B cell (primary cell): ENCODE results near the gene RSBN1. TPM values are rescaled to one million over a fixed set of nuclear protein-coding genes. Genes with fewer than 3 reads are reported as not detected.

Experiments
- ATAC-seq: fragments of 200-7000 bp; cut with Tn5 transposase; one replicate; pipeline ENCODE4 v1.10.0; 2021; ENCODE audit warnings: low read depth, mild to moderate bottlenecking, moderate number of reproducible peaks, moderate library complexity
- CTCF ChIA-PET: fragments of 350-600 bp; sonication (Branson Sonifier 250); formaldehyde crosslinking; loops from one replicate; lab custom pipeline; 2021; ENCODE audit warnings: antibody characterized with exemption, inconsistent platforms; lab: Charles Lee
- POLR2A ChIA-PET: fragments of 350-600 bp; sonication (Branson Sonifier 250); formaldehyde crosslinking; loops from one replicate; lab custom pipeline; 2021; ENCODE audit warnings: antibody characterized with exemption; lab: Charles Lee
- DNase-seq: peaks from one replicate; pipeline ENCODE4 v3.0.0; 2013
- H2AFZ ChIP-seq: 2 replicates; pipeline ENCODE4 v1.6.1; 2012; ENCODE audit warnings: mild to moderate bottlenecking, low read depth, low read length; ENCODE audit not compliant: insufficient read depth, poor library complexity, severe bottlenecking
- H3K27ac ChIP-seq, 2 donors: 1 replicate in 1 of 2; 2 replicates in 1 of 2; pipeline ENCODE4 v1.5.1; 2012 to 2013; ENCODE audit warnings: low read length in 2 of 2, mild to moderate bottlenecking in 2 of 2, moderate library complexity in 1 of 2
- H3K27me3 ChIP-seq, 4 experiments: fragments of 200-600 bp in 1 of 4; sonication (generic) in 1 of 4; replicated peaks in 1 of 4; 1 replicate in 2 of 4; 2 replicates in 2 of 4; pipeline versions ENCODE4 v1.6.1 to v1.7.0; 2013 to 2016; ENCODE audit warnings: low read length in 3 of 4, mild to moderate bottlenecking in 2 of 4, mixed read lengths in 1 of 4, moderate library complexity in 1 of 4; ENCODE audit not compliant: insufficient read depth in 4 of 4, control insufficient read depth in 3 of 4; ENCODE audit errors: control extremely low read depth in 1 of 4
- H3K36me3 ChIP-seq, 2 experiments: replicated peaks in 1 of 2; 1 replicate in 1 of 2; 2 replicates in 1 of 2; pipeline versions ENCODE4 v1.6.1 to v1.7.1; 2013; ENCODE audit warnings: low read length in 1 of 2; ENCODE audit not compliant: insufficient read depth in 2 of 2, control insufficient read depth in 1 of 2; ENCODE audit errors: control extremely low read depth in 1 of 2, extremely low read depth in 1 of 2
- H3K4me1 ChIP-seq, 2 donors: fragments of 200-600 bp in 1 of 2; sonication (generic) in 1 of 2; 1 replicate in 1 of 2; 2 replicates in 1 of 2; pipeline versions ENCODE4 v1.5.1 to v1.6.1; 2013 to 2017; ENCODE audit warnings: low read length in 2 of 2; ENCODE audit not compliant: control insufficient read depth in 2 of 2, insufficient read depth in 2 of 2
- H3K4me2 ChIP-seq: replicated peaks from 2 replicates; pipeline ENCODE3; 2012; ENCODE audit warnings: mild to moderate bottlenecking, low read depth, low read length; ENCODE audit not compliant: poor library complexity, severe bottlenecking
- H3K4me3 ChIP-seq, 5 experiments: fragments of 200-600 bp in 1 of 5; sonication (generic) in 1 of 5; 1 replicate in 3 of 5; 2 replicates in 2 of 5; pipeline versions ENCODE4 v1.5.1 to v1.7.0; 2011 to 2016; ENCODE audit warnings: low read length in 4 of 5, mild to moderate bottlenecking in 4 of 5, low read depth in 2 of 5, control low read depth in 1 of 5, moderate library complexity in 1 of 5; ENCODE audit not compliant: insufficient read depth in 1 of 5; ENCODE audit errors: control extremely low read depth in 1 of 5, extremely low read depth in 1 of 5
- H3K79me2 ChIP-seq: fragments of 200-600 bp; sonication (generic); one replicate; pipeline ENCODE4 v1.6.0; 2016; ENCODE audit warnings: low read length; ENCODE audit not compliant: control insufficient read depth, insufficient read depth
- H3K9ac ChIP-seq: fragments of 200-600 bp; sonication (generic); 2 replicates; pipeline ENCODE4 v1.6.1; 2017; ENCODE audit warnings: mild to moderate bottlenecking, low read length, moderate library complexity
- H3K9me3 ChIP-seq, 3 donors: one replicate each; pipeline versions ENCODE4 v1.6.1 to v1.7.1; 2013; ENCODE audit warnings: low read length in 2 of 3; ENCODE audit not compliant: control insufficient read depth in 2 of 3, insufficient read depth in 1 of 3; ENCODE audit errors: control extremely low read depth in 1 of 3
- H4K20me1 ChIP-seq: 2 replicates; pipeline ENCODE4 v1.6.0; 2012; ENCODE audit warnings: mild to moderate bottlenecking, low read length; ENCODE audit not compliant: insufficient read depth, control insufficient read depth, poor library complexity, severe bottlenecking
- H3K27ac Mint-ChIP-seq: one replicate; pipeline ENCODE4 v1.8.0; 2021; ENCODE audit warnings: mixed read lengths
- H3K27me3 Mint-ChIP-seq: one replicate; pipeline ENCODE4 v1.8.0; 2021; ENCODE audit warnings: mixed read lengths
- H3K4me1 Mint-ChIP-seq: one replicate; pipeline ENCODE4 v1.8.0; 2021; ENCODE audit warnings: mixed read lengths
- H3K4me3 Mint-ChIP-seq: one replicate; pipeline ENCODE4 v1.8.0; 2021; ENCODE audit warnings: mixed read lengths
- H3K9me3 Mint-ChIP-seq: one replicate; pipeline ENCODE4 v1.8.0; 2022; ENCODE audit warnings: mixed read lengths; ENCODE audit not compliant: insufficient read depth
- CTCF ChIP-seq: fragments of 200-600 bp; IDR thresholded peaks from one replicate; pipeline ENCODE4 v1.8.0; 2022; ENCODE audit warnings: antibody characterized with exemption, mild to moderate bottlenecking
- EZH2 ChIP-seq: IDR thresholded peaks from 2 replicates; pipeline ENCODE4 v1.6.1; 2012; ENCODE audit warnings: borderline replicate concordance, low read depth, mild to moderate bottlenecking, moderate library complexity, low read length; ENCODE audit not compliant: insufficient read depth, poor library complexity, severe bottlenecking
- WGBS: methylation state at CpG from one replicate; pipeline ENCODE4 v1.1.5; 2013; ENCODE audit warnings: missing lambda C conversion rate; ENCODE audit not compliant: insufficient coverage; 5-methylcytosine and 5-hydroxymethylcytosine counted together
- intact Hi-C: fragments of 100-400 bp; cut with micrococcal nuclease; formaldehyde crosslinking; loops from one replicate; pipeline ENCODE4 v1.10.0; 2022
- polyA plus RNA-seq: library from polyadenylated mRNA; depleted of rRNA; stranded (reverse); fragments of >200 nt; gene quantifications from 2 replicates; pipeline ENCODE4 v1.2.3, GENCODE V29; 2012
- total RNA-seq, 2 donors: library from RNA; stranded (reverse); fragments of 120-200 nt in 1 of 2; gene quantifications; 1 replicate in 1 of 2; 2 replicates in 1 of 2; pipeline versions ENCODE4 v1.2.3 to v1.2.4, GENCODE V29; 2013 to 2022

Gene RSBN1
- total and polyA plus RNA-seq, 2 donors (not counting 1 experiment from before 2014, with no cell fraction given) = 20.6 to 40.2 TPM

GRCh38 chr1:113830039-113830438 is 17.8 kb upstream of the RSBN1 start:
- no peak overlapping the region for H3K4me2 ChIP-seq
- no peaks in the 10 kb centered on the region for H3K9me3 ChIP-seq
- H3K4me3 Mint-ChIP-seq = no peak overlapping the region
- ATAC-seq (no peak), DNase-seq (no peak)
- no peaks in the 10 kb centered on the region for H3K9me3 Mint-ChIP-seq
- ChIA-PET CTCF (interaction anchor here (1.0 kb wide), 1 partner anchor 101 kb away, joined by 3 read pairs; no protein-coding TSS in a partner anchor), POLR2A (no interaction called here)
- intact Hi-C loops = no loop called here
- H3K36me3 ChIP-seq = peaks cover 6 to 20% of the 10 kb centered on the region in 2 experiments
- H3K79me2 ChIP-seq = no peaks in the 10 kb centered on the region
- no CpG with 5 or more reads among the region's 3 CpGs for WGBS
- H3K27me3 Mint-ChIP-seq = no peaks in the 10 kb centered on the region
- H2AFZ ChIP-seq = no peak overlapping the region
- no peaks in the 10 kb centered on the region for H3K27me3 ChIP-seq
- no peak overlapping the region for H3K9ac ChIP-seq
- no peak overlapping the region for H3K27ac Mint-ChIP-seq
- H4K20me1 ChIP-seq = no peaks in the 10 kb centered on the region
- no peaks in the 10 kb centered on the region for H3K4me1 Mint-ChIP-seq
- H3K4me3 ChIP-seq = no peak overlapping the region
- H3K27ac ChIP-seq = no peak overlapping the region
- H3K4me1 ChIP-seq = no peaks in the 10 kb centered on the region
- TF ChIP-seq CTCF (no peak), EZH2 (no peak)

- Mint-ChIP-seq H3K27ac (no peak overlapping the region), H3K9me3 (no peaks in the 10 kb centered on the region), H3K4me1 (no peaks in the 10 kb centered on the region), H3K4me3 (no peak overlapping the region), H3K27me3 (no peaks in the 10 kb centered on the region)
- no peak overlapping the region for H3K4me2 ChIP-seq
- CTCF ChIA-PET = no interaction called here
- no peaks in the 10 kb centered on the region for H3K79me2 ChIP-seq
- H3K4me3 ChIP-seq = no peak overlapping the region
- H3K9me3 ChIP-seq = no peaks in the 10 kb centered on the region
- ATAC-seq = no peak
- no peak overlapping the region for H3K9ac ChIP-seq
- no peaks in the 10 kb centered on the region for H3K27me3 ChIP-seq
- no peak overlapping the region for H2AFZ ChIP-seq
- no peaks in the 10 kb centered on the region for H3K4me1 ChIP-seq
- no peak for DNase-seq
- no peak overlapping the region for H3K27ac ChIP-seq
- H4K20me1 ChIP-seq = no peaks in the 10 kb centered on the region
- POLR2A ChIA-PET = interaction anchor here (0.5 kb wide), 1 partner anchor 34 kb away, joined by 6 read pairs; no protein-coding TSS in a partner anchor
- H3K36me3 ChIP-seq = peaks cover 0 to 28% of the 10 kb centered on the region in 2 experiments
- TF ChIP-seq CTCF (no peak), EZH2 (no peak)
- WGBS = no CpG with 5 or more reads among the region's 1 CpG
- intact Hi-C loops = no loop called here
Observed at GRCh38 chr1:113821916-113822315, 9.6 kb upstream of the RSBN1 start.
